Neural crest cell (in vitro differentiated cells): ENCODE results near the gene DOK6. TPM values are rescaled to one million over a fixed set of nuclear protein-coding genes. Genes with fewer than 3 reads are reported as not detected.

Experiments used
- DNase-seq: peaks from one replicate; pipeline ENCODE4 v3.0.0; 2021; ENCODE audit warnings: low read depth, mixed read lengths, low spot score
- H3K27ac Mint-ChIP-seq: one replicate; pipeline ENCODE4 v1.8.0; 2021; ENCODE audit warnings: mild to moderate bottlenecking, mixed read lengths; ENCODE audit not compliant: unreplicated experiment
- H3K27me3 Mint-ChIP-seq: 2 replicates; pipeline ENCODE4 v1.8.0; 2021; ENCODE audit warnings: low read depth, mild to moderate bottlenecking, mixed read lengths
- H3K36me3 Mint-ChIP-seq: 2 replicates; pipeline ENCODE4 v1.8.0; 2021; ENCODE audit warnings: low read depth, mild to moderate bottlenecking, mixed read lengths
- H3K4me1 Mint-ChIP-seq: 2 replicates; pipeline ENCODE4 v1.8.0; 2021; ENCODE audit warnings: mixed read lengths
- H3K4me3 Mint-ChIP-seq: one replicate; pipeline ENCODE4 v1.8.0; 2021; ENCODE audit warnings: mild to moderate bottlenecking, mixed read lengths
- H3K9me3 Mint-ChIP-seq: 2 replicates; pipeline ENCODE4 v1.8.0; 2021; ENCODE audit warnings: mixed read lengths
- CTCF ChIP-seq: fragments of 200-600 bp; sonication (generic); conservative IDR thresholded peaks from 2 replicates; pipeline ENCODE4 v1.5.0; 2021; ENCODE audit warnings: antibody characterized with exemption, mild to moderate bottlenecking
- total RNA-seq: library from RNA; stranded (reverse); gene quantifications from 2 replicates; pipeline ENCODE4 v1.2.1, GENCODE V29; 2021

The DOK6 gene
- total RNA-seq, 1 donor from 2014 or later, result 3.6 TPM

DNA sequence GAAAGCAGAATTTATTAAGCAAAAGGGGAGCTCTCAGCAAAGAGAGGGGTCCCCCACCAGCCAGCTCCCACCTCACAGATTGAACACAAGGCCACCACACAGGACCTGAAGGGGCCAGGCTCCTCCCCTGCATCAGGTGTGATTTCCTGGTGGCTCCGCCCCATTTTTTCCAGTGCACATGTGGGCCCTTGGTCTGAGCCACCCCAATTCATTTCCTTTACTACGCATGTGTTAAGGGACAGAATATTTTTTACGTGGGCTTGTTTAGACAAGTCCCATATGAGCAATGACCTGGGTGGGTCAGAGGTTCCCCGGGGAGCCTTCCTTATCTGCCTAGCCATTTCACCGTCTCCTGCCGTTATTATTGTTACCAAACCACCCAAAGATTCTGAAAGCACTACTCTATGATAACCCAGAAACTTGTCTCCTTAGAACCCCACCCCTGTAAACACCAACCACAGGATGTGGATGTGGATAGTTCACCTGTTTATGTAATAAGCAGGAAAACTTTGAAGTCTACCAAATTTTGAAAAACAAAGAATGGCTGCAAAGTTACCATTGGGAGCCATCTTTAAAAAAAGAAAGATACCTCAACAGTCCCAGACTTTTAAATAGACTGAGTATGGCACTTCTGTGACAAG, 355.3 kb downstream of the DOK6 start:
- no peaks in the 10 kb centered on the region for H3K27me3 Mint-ChIP-seq

GRCh38 chr18:69757733-69758132, 357.0 kb downstream of the DOK6 start:
- Mint-ChIP-seq H3K4me3 (no peak overlapping the region), H3K4me1 (peaks cover 20% of the 10 kb centered on the region)
- DNase-seq, result no peak

More for the DNA sequence above, 355.3 kb downstream of the DOK6 start:
- H3K27ac Mint-ChIP-seq, result no peak overlapping the region
- no peak overlapping the region for H3K4me3 Mint-ChIP-seq
- peaks cover 2% of the 10 kb centered on the region for H3K9me3 Mint-ChIP-seq
- TF ChIP-seq CTCF, result no peak
- H3K36me3 Mint-ChIP-seq, result peaks cover 5% of the 10 kb centered on the region
- DNase-seq, result no peak
- H3K4me1 Mint-ChIP-seq, result peaks cover 26% of the 10 kb centered on the region

DNA sequence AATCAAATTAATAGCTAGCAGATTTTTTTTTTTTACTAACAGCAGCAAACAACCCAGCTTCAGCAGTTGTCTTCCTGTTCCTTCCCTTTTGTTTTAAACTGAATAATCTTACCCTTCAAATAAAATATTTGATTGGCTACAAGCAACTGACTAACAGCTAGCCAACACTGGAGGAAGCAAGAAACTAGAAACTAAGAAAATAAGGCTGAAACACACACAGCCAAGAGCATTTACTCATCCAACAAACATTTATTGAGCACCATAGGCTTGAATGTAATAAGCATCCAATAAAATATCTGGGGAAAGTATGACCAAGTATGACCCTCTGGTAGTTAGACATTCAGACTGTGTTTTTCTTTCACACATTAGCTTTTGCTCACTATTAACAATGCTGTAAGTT, 357.8 kb downstream of the DOK6 start:
- peaks cover 5% of the 10 kb centered on the region for H3K36me3 Mint-ChIP-seq

More at GRCh38 chr18:69757733-69758132, 357.0 kb downstream of the DOK6 start:
- no peak overlapping the region for H3K27ac Mint-ChIP-seq
- H3K27me3 Mint-ChIP-seq, result no peaks in the 10 kb centered on the region
- no peak for TF ChIP-seq CTCF
- peaks cover 2% of the 10 kb centered on the region for H3K9me3 Mint-ChIP-seq
- peaks cover 5% of the 10 kb centered on the region for H3K36me3 Mint-ChIP-seq

DNA sequence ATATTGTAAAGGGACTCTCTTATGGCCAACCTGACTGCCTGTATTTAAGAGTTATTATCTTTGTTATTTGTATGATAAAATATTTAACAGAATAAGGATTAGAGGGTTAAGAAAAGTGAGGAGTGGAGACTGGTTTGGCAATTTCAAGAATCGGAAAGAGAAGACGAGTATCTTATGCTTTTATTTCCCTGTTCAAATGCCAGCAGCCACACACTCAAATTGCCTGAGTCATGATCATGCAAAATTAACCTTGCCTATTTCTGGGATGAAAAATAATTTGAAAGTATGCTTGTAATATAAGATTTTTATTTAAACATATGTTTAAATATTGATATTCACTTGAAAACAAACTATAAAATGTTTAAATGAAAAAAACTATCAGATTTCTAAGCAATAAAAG, 358.4 kb downstream of the DOK6 start:
- peaks cover 11% of the 10 kb centered on the region for H3K4me1 Mint-ChIP-seq
- no peak for TF ChIP-seq CTCF
- peaks cover 2% of the 10 kb centered on the region for H3K9me3 Mint-ChIP-seq
- no peak for DNase-seq
- peaks cover 5% of the 10 kb centered on the region for H3K36me3 Mint-ChIP-seq
- no peak overlapping the region for H3K27ac Mint-ChIP-seq
- H3K27me3 Mint-ChIP-seq, result no peaks in the 10 kb centered on the region
- H3K4me3 Mint-ChIP-seq, result no peak overlapping the region

More for the DNA sequence above, 357.8 kb downstream of the DOK6 start:
- DNase-seq, result no peak
- TF ChIP-seq CTCF, result no peak
- H3K4me1 Mint-ChIP-seq, result peaks cover 13% of the 10 kb centered on the region
- no peaks in the 10 kb centered on the region for H3K27me3 Mint-ChIP-seq
- H3K9me3 Mint-ChIP-seq, result peaks cover 2% of the 10 kb centered on the region
- no peak overlapping the region for H3K4me3 Mint-ChIP-seq
- H3K27ac Mint-ChIP-seq, result no peak overlapping the region

- H3K9me3 Mint-ChIP-seq, result no peaks in the 10 kb centered on the region
- no peaks in the 10 kb centered on the region for H3K36me3 Mint-ChIP-seq
- no peak for DNase-seq
- no peak for TF ChIP-seq CTCF
- no peaks in the 10 kb centered on the region for H3K27me3 Mint-ChIP-seq
- H3K27ac Mint-ChIP-seq, result no peak overlapping the region
- H3K4me3 Mint-ChIP-seq, result no peak overlapping the region
- H3K4me1 Mint-ChIP-seq, result peaks cover 5% of the 10 kb centered on the region
These were observed 362.3 kb downstream of the DOK6 start for GRCh38 chr18:69763002-69763401.
